Activated T-cell treated with anti-CD3 and anti-CD28 coated beads, Interleukin-2, amount 50 U/mL, for 4 hours (primary cell): ENCODE results near the gene EMC6. TPM values are rescaled to one million over a fixed set of nuclear protein-coding genes. Genes with fewer than 3 reads are reported as not detected.
A peak's percentile ranks its signal among the peaks of the same experiment; 100 is the strongest.

Experiments used
- ATAC-seq, 2 donors: fragments of 200-7000 bp; cut with Tn5 transposase; one replicate each; pipeline ENCODE4 v1.10.0; 2021
- DNase-seq: peaks from one replicate; pipeline ENCODE4 v3.0.0-alpha.2; 2020
- H3K27me3 Mint-ChIP-seq: one replicate; pipeline ENCODE4 v1.8.0; 2021; ENCODE audit warnings: low read depth, mixed read lengths
- H3K36me3 Mint-ChIP-seq: one replicate; pipeline ENCODE4 v1.8.0; 2022; ENCODE audit warnings: mixed read lengths; ENCODE audit not compliant: insufficient read depth
- H3K4me1 Mint-ChIP-seq: one replicate; pipeline ENCODE4 v1.8.0; 2021; ENCODE audit warnings: low read depth, mixed read lengths
- H3K4me3 Mint-ChIP-seq: one replicate; pipeline ENCODE4 v1.8.0; 2021; ENCODE audit warnings: mild to moderate bottlenecking, moderate library complexity, mixed read lengths
- H3K9me3 Mint-ChIP-seq: one replicate; pipeline ENCODE4 v1.8.0; 2021; ENCODE audit warnings: mixed read lengths
- total RNA-seq, 3 donors: library from RNA; stranded (reverse); gene quantifications; one replicate each; pipeline ENCODE4 v1.2.1, GENCODE V29; 2021

The EMC6 gene
- total RNA-seq, 3 donors from 2014 or later = 66.3 to 99.5 (median 98.0) TPM

DNA sequence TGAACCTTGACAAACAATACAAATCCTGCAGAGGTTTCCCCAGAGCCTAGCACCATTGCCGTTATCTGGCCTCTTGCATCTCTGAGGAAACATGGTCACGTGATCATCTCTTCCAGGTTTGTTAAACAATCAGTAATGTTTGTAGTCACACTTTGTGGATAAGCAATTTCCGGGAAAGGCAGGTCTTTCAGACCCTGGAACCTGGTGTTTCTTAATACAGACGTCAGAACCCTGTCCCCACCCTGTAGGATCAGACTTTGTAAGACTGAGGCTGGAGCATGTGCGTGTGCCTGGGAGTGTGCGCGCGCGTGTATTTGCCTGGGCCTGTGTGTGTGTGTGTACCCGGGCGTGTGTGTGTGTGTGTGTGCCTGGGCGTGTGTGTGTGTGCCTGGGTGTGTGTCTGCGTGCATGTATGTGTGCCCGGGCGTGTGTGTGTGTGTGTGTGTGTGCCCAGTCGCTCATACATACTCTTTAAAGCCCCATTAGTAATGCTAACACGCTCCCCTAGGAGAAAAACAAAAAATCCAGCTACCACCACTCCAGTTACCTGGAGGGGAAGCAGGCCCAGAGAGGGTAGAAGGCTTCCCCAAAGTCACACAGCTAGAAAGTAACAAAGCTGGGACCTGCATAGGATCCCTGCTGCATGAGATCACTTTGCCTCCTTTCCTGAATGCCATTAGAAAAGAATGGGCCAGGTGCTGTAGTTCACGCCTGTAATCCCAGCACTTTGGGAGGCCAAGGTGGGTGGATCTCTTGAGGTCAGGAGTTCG lies 26.7 kb upstream of the EMC6 start:
- peaks cover 19% of the 10 kb centered on the region for H3K4me1 Mint-ChIP-seq

GRCh38 chr17:3643889-3644349 lies 24.7 kb upstream of the EMC6 start:
- no peaks in the 10 kb centered on the region for H3K27me3 Mint-ChIP-seq
- peaks cover 9% of the 10 kb centered on the region for H3K4me1 Mint-ChIP-seq
- no peak overlapping the region for H3K4me3 Mint-ChIP-seq
- DNase-seq (no peak), ATAC-seq (peak in 1 of 2 donors; percentile 54)
- no peaks in the 10 kb centered on the region for H3K9me3 Mint-ChIP-seq
- peaks cover 8% of the 10 kb centered on the region for H3K36me3 Mint-ChIP-seq

More for the DNA sequence above, 26.7 kb upstream of the EMC6 start:
- DNase-seq (no peak), ATAC-seq (no peak)
- Mint-ChIP-seq H3K27me3 (no peaks in the 10 kb centered on the region), H3K9me3 (no peaks in the 10 kb centered on the region), H3K4me3 (no peak overlapping the region), H3K36me3 (peaks cover 5% of the 10 kb centered on the region)

DNA sequence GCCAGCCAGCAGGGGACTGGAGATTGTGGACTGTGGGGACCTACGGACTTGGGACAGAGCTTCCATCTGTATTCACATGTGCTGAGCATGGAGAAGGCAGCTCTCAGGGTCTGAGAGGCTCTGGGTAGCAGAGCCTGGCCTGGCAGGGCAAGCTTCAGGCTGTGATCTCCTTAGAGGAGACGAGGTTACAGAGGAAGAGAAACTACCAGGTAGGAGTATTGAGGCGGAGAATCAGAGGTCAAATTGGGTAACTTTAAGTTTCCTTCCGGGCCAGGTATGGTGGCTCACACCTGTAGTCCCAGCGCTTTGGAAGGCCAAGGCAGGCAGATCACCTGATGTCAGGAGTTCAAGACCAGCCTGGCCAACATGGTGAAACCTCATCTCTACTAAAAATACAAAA lies 23.3 kb upstream of the EMC6 start:
- Mint-ChIP-seq H3K4me1 (peaks cover 2% of the 10 kb centered on the region), H3K27me3 (no peaks in the 10 kb centered on the region), H3K9me3 (no peaks in the 10 kb centered on the region), H3K4me3 (no peak overlapping the region), H3K36me3 (peaks cover 11% of the 10 kb centered on the region)
- DNase-seq (no peak), ATAC-seq (no peak)

DNA sequence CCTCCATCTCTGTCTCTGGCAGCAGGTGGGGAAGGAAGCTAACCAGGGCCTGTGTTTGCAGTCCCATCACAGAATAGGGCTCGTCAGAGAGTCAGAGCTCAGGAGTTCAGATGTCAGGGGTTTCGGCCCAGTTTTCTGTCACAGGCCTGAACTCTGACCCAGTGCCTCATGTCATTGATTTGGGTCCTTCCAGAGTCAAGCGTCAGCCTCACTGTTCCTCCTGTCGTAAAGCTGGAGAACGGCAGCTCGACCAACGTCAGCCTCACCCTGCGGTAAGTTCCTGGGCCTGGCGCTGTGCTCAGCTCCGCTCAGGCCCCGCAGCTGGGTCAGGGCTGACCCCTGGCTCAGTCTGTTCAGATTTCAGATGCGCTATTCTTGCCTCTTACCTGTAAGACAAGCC lies 21.4 kb upstream of the EMC6 start:
- DNase-seq (no peak), ATAC-seq (no peak)
- Mint-ChIP-seq H3K4me3 (no peak overlapping the region), H3K9me3 (no peaks in the 10 kb centered on the region), H3K36me3 (peaks cover 11% of the 10 kb centered on the region), H3K4me1 (peaks cover 1% of the 10 kb centered on the region), H3K27me3 (no peaks in the 10 kb centered on the region)

DNA sequence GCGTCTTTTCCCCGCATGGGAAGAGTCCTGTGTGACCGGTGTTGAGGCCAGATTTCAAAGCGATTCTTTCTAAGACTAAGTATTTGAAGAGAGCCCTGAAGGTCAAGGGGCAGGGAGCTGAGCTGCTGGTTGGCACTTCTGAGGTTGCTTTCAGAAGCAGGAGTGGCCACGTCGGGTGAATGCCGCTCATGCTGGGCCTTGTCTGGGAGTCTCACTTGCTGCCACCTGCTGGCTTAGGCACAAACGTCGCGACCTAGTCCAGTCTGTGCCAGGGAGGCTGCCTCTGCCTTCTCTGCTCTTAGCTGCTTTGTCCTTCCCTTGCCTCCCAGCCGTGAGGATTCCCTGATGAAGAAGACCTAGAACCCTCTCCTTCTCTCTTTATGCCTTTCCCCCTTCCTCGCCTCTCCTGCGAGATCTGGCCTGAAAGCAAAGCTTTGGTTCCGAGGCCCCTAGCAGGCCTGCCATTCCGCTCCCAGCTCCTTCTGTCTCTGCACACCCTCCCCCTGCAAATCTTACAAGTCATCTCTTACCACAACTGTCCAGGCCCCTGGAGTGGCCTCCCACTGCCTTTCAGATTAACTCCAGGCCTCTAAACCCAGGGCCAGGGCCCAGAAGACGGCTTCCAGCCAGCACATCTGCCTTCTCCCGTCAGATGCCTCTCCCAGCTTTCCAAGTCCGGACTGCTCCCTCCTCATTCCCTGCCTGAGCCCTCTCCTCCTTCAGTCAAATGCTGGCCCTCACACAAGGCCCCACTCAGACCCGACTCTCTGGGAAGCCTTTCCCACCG lies 20.6 kb upstream of the EMC6 start:
- Mint-ChIP-seq H3K36me3 (peaks cover 11% of the 10 kb centered on the region), H3K4me3 (no peak overlapping the region), H3K9me3 (no peaks in the 10 kb centered on the region), H3K27me3 (no peaks in the 10 kb centered on the region), H3K4me1 (peaks cover 1% of the 10 kb centered on the region)
- DNase-seq = peak; percentile 16
- ATAC-seq = peak; percentile 63 to 72

GRCh38 chr17:3655766-3656165 lies 12.8 kb upstream of the EMC6 start:
- no peaks in the 10 kb centered on the region for H3K9me3 Mint-ChIP-seq
- no peaks in the 10 kb centered on the region for H3K36me3 Mint-ChIP-seq
- H3K4me1 Mint-ChIP-seq = no peaks in the 10 kb centered on the region
- ATAC-seq (no peak), DNase-seq (no peak)
- no peaks in the 10 kb centered on the region for H3K27me3 Mint-ChIP-seq
- H3K4me3 Mint-ChIP-seq = no peak overlapping the region

DNA sequence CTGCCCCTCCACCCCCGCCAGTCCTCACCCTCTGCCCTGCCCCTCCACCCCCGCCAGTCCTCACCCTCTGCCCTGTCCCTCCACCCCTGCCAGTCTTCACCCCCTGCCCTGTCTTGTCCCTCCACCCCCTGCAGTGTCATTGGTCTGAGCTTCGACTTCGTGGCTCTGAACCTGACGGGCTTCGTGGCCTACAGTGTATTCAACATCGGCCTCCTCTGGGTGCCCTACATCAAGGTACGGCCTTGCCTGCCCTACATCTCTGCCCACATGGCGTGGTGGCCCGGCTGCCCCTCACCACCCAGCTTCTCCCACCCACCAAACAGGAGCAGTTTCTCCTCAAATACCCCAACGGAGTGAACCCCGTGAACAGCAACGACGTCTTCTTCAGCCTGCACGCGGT lies 12.3 kb upstream of the EMC6 start:
- Mint-ChIP-seq H3K4me1 (no peaks in the 10 kb centered on the region), H3K36me3 (no peaks in the 10 kb centered on the region), H3K27me3 (no peaks in the 10 kb centered on the region), H3K9me3 (no peaks in the 10 kb centered on the region), H3K4me3 (no peak overlapping the region)
- DNase-seq (no peak), ATAC-seq (no peak)

DNA sequence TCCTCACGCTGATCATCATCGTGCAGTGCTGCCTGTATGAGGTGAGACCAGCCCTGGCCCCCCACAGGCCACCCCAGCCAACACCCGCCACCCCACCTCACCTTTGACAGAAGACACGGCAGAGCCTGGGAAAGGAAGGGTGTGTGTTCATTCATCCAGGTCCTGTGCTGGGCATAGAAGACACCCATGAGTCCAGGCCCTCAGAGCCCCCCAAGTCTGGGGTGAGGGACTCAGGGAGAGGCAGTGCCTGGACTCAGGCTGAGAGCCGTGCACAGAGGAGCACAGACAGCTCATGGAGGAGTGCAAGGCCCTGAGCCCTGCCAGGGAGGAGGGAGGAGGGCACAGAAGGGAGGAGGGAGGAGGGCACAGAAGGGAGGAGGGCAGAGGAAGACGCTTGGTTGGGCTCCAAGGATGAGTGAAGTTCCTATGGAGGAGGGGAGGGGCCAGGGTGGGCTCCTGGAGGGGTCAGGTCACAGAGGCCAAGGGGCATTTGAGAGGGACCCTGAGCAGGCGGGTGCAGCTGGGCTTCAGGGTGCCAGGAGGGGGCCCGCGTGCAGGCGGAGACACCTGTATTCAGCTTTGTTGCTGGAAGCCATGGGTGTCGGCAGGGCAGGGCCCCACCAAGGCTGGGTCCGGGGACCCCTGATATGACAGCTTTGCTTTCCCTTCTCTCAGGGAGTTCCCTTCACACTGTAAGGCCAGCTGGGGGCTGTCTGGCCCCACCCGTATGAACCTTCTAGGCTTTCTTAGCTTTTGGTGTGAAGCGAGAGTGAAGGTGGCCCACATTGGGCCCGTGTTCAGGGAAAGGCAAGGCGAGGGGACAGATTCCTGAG lies 11.6 kb upstream of the EMC6 start:
- ATAC-seq (no peak), DNase-seq (no peak)
- Mint-ChIP-seq H3K36me3 (no peaks in the 10 kb centered on the region), H3K4me1 (no peaks in the 10 kb centered on the region), H3K4me3 (no peak overlapping the region), H3K27me3 (no peaks in the 10 kb centered on the region), H3K9me3 (no peaks in the 10 kb centered on the region)

DNA sequence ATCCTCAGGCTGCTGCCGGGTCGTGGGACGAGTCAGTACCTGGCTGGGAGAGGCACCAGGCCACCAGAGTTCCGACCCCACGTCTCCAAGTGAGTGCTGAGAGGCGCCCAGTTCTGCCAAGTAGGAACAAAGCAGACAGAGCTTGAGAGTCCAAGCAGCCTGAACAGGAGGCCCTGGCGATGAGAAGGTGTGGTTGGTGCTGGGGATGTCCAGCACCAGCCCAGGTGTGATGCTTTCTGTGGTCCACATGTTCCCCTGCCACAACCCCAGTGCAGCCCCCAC lies 11.1 kb upstream of the EMC6 start:
- Mint-ChIP-seq H3K4me1 (no peaks in the 10 kb centered on the region), H3K36me3 (no peaks in the 10 kb centered on the region), H3K9me3 (no peaks in the 10 kb centered on the region), H3K27me3 (no peaks in the 10 kb centered on the region), H3K4me3 (no peak overlapping the region)
- ATAC-seq = no peak
- DNase-seq = no peak

DNA sequence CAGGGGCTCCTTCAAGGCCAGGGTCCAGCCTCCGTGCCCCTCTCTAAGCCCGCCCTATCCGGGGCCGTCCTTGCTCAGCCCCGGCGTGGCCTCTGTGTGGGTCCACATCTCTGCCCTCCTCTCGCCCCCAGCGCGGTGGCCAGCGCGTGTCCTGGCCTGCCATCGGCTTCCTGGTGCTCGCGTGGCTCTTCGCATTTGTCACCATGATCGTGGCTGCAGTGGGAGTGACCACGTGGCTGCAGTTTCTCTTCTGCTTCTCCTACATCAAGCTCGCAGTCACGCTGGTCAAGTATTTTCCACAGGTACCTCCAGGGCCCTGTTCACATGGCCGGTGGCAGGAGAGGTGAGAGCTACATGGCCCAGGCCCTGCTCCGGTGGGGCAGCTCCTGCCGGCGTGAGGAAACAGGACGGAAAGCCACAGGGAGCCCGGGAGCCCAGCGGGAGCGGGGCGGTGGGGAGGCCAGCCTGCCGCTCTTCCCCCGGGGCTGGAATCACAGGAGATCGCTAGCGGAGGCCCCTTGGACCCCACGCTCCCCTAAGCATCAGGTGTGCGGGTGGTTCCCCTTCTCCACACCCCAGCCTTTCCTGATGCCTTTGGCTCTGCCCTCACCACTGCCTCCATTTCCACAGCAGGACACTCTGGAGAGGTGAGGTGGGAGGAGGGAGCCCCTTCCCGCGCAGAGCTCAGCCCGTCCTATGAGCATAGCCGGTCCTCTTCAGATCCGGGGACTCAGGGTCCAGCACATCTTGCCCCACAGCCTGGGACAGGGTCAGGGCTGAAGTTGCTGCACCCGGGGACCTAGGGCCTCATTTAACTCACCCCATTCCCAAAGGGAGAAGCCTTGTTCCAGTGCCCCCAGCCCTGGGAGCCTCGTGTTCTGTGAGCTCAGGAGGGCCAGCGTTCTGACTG lies 10.5 kb upstream of the EMC6 start:
- no peaks in the 10 kb centered on the region for H3K4me1 Mint-ChIP-seq
- H3K36me3 Mint-ChIP-seq = no peaks in the 10 kb centered on the region
- no peak for DNase-seq
- no peaks in the 10 kb centered on the region for H3K9me3 Mint-ChIP-seq
- H3K4me3 Mint-ChIP-seq = no peak overlapping the region
- H3K27me3 Mint-ChIP-seq = no peaks in the 10 kb centered on the region
- no peak for ATAC-seq

DNA sequence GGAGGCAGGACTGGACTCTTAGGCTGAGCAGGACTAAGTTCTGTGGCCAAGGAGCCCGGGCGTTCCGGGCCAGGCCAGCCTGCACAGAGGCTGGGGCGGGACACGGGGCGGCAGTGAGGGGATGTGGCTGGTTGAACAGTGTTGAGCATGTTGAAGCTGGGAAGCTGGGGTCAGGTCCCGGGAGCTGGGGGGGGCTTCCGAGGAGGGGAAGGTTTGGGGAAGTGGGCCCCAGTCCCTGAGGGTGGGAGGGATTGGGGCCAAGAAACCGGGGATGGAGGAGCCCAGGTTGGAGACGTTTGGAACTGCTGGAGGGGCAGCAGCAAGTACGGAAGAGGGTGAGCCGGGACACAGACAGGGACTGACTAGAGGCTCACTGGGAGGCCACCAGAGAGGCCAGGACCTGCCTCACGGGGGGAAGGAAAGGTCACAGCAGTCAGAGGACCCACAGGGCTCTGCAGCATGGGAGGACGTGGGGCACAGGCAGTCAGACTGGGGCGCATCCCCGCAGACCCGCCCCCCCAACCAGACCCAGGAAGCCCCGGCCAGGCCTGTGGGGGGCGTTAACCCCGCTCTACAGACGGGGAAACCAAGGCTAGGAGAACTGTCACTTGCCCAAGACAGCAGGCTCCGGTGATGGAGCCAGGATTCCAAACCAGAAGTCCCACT lies 9.7 kb upstream of the EMC6 start:
- no peak for DNase-seq
- Mint-ChIP-seq H3K27me3 (no peaks in the 10 kb centered on the region), H3K4me1 (no peaks in the 10 kb centered on the region), H3K4me3 (no peak overlapping the region), H3K36me3 (no peaks in the 10 kb centered on the region), H3K9me3 (no peaks in the 10 kb centered on the region)
- ATAC-seq = no peak

DNA sequence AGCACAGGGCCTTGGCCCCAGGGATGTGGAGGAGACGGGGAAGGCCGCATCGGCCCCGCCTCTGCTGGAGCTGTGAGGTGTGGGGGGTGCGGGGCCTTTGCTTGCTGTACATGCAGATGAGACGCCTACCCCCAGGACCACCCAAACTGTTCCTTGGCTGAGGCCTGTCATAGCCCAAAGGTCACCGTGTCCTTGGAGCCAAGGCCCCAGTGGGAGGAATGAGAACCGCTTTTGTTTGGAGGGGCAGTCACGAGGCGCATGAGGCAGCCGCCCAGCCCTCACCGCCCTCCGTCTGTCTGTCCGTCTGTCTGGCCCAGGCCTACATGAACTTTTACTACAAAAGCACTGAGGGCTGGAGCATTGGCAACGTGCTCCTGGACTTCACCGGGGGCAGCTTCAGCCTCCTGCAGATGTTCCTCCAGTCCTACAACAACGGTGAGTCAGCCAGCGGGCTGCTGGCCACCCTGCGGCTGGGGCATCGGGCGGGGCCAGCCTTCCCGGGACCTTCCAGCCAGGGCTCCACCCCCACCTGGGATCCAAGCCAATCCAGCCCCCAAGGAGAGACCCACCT lies 9.0 kb upstream of the EMC6 start:
- no peak for ATAC-seq
- Mint-ChIP-seq H3K36me3 (no peaks in the 10 kb centered on the region), H3K4me3 (no peak overlapping the region), H3K4me1 (no peaks in the 10 kb centered on the region), H3K27me3 (no peaks in the 10 kb centered on the region), H3K9me3 (no peaks in the 10 kb centered on the region)
- no peak for DNase-seq

GRCh38 chr17:3660311-3660891 lies 8.2 kb upstream of the EMC6 start:
- no peaks in the 10 kb centered on the region for H3K27me3 Mint-ChIP-seq
- DNase-seq = no peak
- H3K4me3 Mint-ChIP-seq = no peak overlapping the region
- H3K36me3 Mint-ChIP-seq = no peaks in the 10 kb centered on the region
- no peaks in the 10 kb centered on the region for H3K9me3 Mint-ChIP-seq
- no peak for ATAC-seq
- no peaks in the 10 kb centered on the region for H3K4me1 Mint-ChIP-seq
